Germinal center (tissue), 1 donor: Measurements from ENCODE around the gene TRIP4.
A peak's percentile ranks its signal among the peaks of the same experiment; 100 is the strongest.
"Not testable (repeated sequence)": the region's sequence is repeated elsewhere in the genome, so short reads cannot be mapped to it uniquely, and the experiment has no call there.

Experiments used
- DNase-seq: peaks from one replicate; pipeline ENCODE4 v3.0.0; 2012; ENCODE audit warnings: mixed read lengths, low spot score

TRIP4 gene

GRCh38 chr15:64387562-64388168, at the start of gene TRIP4:
TRIP4 (plus strand) TSS chr15:64387836; CDS start chr15:64387864, 28 bp downstream.
- peak; percentile 93 for DNase-seq

- no peak for DNase-seq
Observed at GRCh38 chr15:64340355-64340754, 47.3 kb upstream of the TRIP4 start.

GRCh38 chr15:64341961-64342360, 45.7 kb upstream of the TRIP4 start:
- no peak for DNase-seq

GRCh38 chr15:64343222-64343621, 44.4 kb upstream of the TRIP4 start:
- no peak for DNase-seq

DNA sequence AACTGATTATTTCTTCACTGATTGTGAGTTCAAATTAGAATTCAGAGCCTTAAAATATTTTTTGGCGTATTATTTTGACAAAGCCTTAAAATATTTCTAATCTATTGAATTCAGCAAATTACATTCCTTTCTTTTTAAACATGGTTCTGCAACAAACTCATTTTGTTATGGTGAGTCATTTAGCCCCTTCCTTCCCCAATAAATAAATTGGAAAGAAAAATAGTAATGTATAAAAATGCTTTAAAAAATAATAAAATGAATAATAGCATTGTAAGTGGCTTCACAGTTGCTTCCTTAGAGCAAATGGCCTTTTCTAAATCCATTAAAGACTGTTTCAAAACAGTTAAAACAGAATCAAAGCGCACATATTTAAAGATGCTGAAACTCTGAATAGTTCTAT, 43.8 kb upstream of the TRIP4 start:
- no peak for DNase-seq

DNA sequence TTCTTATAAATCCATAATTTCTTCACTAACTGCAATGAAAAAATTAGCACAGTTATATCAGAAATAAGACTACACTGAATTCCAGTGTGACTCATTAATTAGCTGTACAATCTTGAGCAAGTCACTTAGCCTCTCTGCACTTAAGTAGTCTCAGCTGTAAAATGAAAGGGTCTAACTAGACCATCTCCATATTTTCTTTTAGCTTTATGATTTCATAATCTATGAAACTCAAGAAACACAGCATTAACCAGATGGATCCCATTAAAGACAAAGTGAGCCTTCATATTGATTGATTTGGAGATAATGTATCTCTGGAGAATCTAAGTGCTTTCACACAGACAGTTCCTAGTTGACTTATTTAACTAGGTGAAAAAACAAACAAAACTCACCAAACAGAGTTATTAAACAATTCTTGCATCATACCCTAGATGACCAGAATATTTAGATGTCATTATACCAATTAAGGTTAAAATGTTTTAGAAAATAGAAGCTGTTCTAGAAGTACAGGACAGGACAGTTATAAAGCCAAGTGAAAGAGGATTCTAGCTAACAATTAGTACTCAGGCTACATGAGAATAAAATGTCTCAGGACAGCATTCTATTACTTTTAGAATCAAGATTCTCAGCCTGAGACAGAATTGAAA, 42.9 kb upstream of the TRIP4 start:
- no peak for DNase-seq

GRCh38 chr15:64346242-64346641, 41.4 kb upstream of the TRIP4 start:
- DNase-seq = not testable (repeated sequence)

DNA sequence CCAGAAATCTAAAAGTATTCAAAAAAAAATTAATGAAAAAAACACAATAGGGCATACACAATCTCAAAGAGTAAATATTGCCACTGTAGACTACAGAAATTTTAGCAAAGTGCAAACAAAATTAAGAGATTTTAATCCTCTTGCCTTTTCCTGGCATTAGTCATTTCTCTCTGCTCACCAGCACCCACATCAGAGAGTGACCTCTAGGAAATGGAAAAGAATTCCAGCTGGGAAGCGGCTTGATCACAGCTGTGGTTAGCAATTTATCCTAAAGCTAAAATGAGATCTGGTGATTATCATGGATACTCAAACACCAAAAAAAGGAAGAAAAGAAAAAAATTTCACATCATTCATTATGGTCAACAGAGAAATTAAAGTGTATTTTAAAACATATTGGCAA, 39.2 kb upstream of the TRIP4 start:
- DNase-seq = no peak

DNA sequence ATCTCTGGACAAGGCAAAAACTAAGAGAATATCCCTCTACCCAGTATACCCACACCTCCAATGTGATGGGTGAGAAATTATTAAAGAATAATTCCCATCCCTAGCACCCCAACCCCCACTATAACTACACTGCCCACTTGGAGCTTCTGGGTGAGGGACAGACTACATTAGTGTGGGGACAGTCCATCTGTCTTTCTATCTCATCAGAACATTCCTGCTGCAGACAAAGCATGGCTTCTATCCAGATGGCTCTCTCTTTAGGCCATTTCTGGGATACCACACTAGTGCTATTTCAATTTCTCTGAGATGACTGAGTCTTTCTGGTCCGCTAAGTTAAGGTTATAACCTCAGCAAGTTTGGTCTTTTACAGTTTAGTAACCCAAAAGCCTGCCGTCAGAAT, 38.3 kb upstream of the TRIP4 start:
- DNase-seq = no peak

- DNase-seq = no peak
Observed at GRCh38 chr15:64351265-64351664, 36.4 kb upstream of the TRIP4 start.

GRCh38 chr15:64354688-64355344, 32.8 kb upstream of the TRIP4 start:
- DNase-seq = no peak

DNA sequence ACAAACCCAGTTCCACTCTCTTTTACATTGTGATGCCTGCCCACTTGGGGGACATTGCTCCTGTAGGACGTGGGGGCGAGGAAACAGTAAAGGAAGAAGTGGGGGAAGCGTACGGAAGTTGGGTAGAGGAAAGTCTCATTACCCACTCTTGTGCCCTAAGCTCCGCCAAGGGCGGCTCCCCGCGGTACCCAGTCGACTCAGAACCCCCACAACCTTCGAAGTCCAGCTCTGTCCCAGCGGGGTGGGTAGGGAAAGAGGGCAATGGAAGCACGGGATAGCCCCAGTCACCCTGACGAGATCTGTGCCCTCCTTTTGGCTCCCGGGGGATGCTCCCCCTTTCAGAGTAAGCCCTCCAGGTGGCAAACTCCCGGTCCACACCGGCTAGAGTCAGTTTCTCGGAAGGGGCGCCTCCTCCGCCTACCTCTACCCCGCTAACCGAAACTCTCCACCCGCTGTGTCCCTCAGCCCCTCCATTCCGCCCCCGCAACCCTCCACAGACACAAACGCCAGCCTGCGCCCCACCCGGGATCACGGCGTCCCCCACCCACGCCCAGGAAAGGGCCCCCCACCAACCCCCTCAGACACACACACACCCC, 32.2 kb upstream of the TRIP4 start:
- DNase-seq = peak; percentile 14

- DNase-seq = peak; percentile 89
Observed at GRCh38 chr15:64355944-64356709, 31.5 kb upstream of the TRIP4 start, which contains the start of gene CSNK1G1. CSNK1G1 (minus strand) TSS chr15:64356173; CDS start chr15:64300499, 55,674 bp downstream.

- no peak for DNase-seq
Observed at GRCh38 chr15:64356710-64357040, 31.0 kb upstream of the TRIP4 start.

GRCh38 chr15:64361259-64361658, 26.4 kb upstream of the TRIP4 start:
- no peak for DNase-seq

DNA sequence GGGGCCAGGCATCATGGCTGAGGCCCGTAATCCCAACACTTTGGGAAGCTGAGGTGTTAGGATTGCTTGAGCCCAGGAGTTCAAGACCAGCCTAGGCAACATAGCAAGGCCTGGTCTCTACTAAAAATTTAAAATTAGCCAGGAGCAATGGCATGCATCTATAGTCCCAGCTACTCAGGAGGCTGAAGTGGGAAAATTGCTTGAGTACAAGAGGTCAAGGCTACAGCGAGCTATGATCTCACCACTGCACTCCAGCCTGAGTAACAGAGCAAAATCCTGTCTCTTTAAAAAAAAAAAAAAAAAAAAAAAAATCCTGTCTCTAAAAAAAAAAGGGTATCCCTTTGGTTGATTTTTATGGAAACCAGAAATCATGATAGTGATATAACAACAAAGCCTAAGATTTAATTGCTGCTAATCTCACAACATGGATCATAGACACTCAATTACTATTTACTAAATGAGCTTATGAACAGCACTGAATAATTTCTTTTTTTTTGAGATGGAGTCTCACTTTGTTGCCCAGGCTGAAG, 18.5 kb upstream of the TRIP4 start:
- no peak for DNase-seq

DNA sequence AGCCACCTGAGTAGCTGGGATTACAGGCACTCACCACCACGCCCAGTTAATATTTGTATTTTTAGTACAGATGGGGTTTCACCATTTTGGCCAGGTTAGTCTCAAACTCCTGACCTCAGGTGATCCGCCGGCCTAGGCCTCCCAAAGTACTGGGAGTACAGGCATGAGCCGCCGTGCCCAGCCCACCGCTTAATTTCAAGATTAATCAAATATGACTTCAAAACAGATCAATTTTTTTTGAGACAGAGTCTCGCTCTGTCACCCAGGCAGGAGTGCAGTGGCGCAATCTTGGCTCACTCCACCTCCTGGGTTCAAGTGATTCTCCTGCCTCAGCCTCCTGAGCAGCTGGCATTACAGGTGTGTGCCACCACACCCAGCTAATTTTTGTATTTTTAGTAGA, 16.3 kb upstream of the TRIP4 start:
- DNase-seq = not testable (repeated sequence)

GRCh38 chr15:64373360-64373759, 14.3 kb upstream of the TRIP4 start:
- DNase-seq = no peak

DNA sequence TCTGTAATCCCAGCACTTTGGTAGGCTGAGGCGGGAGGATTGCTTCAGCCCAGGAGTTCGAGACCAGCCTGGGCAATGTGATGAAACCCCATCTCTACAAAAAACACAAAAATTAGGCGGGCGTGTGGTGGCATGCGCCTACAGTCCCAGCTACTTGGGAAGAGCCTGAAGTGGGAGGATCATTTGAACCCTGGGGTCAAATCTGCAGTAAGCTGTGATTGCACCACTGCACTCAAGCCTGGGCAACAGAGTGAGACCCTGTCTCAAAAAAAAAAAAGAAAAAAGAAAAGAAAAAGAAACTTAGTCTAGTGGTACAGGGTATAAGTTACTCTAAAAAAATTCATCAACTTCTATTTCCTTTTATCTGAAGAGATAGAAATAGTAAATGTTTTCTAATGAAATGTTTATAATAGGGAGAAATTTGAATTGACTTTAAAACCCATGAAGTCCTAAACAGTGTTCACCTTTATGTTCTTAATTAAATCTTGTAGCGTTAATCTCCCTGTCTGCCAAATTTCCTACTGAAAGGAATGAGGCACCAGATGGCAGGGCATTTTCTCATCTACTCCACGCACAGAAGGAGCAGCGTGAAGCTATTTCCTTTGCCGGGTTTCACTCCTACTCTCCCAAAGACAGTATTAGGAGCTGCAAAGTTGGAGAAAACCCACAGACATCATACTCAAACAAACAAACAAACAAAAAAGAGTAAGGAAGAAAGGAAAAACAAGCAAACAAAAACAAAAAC, 8.2 kb upstream of the TRIP4 start:
- no peak for DNase-seq

GRCh38 chr15:64380130-64380870, 7.3 kb upstream of the TRIP4 start:
- DNase-seq = not testable (repeated sequence)
